ENCODE measurements around the gene TLR6. TPM values are rescaled to one million over a fixed set of nuclear protein-coding genes. Genes with fewer than 3 reads are reported as not detected.

Gene TLR6
- total RNA-seq, 1 donor from 2014 or later, result 8.3 TPM

- no peak overlapping the region for H3K27ac ChIP-seq
- no peaks in the 10 kb centered on the region for H3K36me3 ChIP-seq
- TF ChIP-seq CTCF (IDR thresholded peaks at IDR 0.05), result no peak
- no peak for TF ChIP-seq POLR2AphosphoS5 (IDR thresholded peaks at IDR 0.05; ENCODE audit: insufficient read depth in 1 of 2, low read depth in 1 of 2)
- no peak for TF ChIP-seq POLR2A (IDR thresholded peaks at IDR 0.05)
- no peaks in the 10 kb centered on the region for H3K27me3 ChIP-seq
- H3K4me3 ChIP-seq, result no peak overlapping the region
- no peak for DNase-seq (ENCODE audit: extremely low spot score in 2 of 2)
- H3K9me3 ChIP-seq, result no peaks in the 10 kb centered on the region
- no peaks in the 10 kb centered on the region for H3K4me1 ChIP-seq
- intact Hi-C loops (cut with DNase I), result no loop called here
Measured at GRCh38 chr4:38829237-38829636, 27.4 kb downstream of the TLR6 start.

GRCh38 chr4:38823766-38824165 lies 32.9 kb downstream of the TLR6 start:
- intact Hi-C loops (cut with DNase I), result no loop called here
- Histone ChIP-seq H3K9me3 (no peaks in the 10 kb centered on the region), H3K36me3 (no peaks in the 10 kb centered on the region), H3K4me1 (no peaks in the 10 kb centered on the region), H3K27ac (no peak overlapping the region), H3K27me3 (no peaks in the 10 kb centered on the region), H3K4me3 (no peak overlapping the region)
- no peak for TF ChIP-seq POLR2A (IDR thresholded peaks at IDR 0.05)
- no peak for TF ChIP-seq POLR2AphosphoS5 (IDR thresholded peaks at IDR 0.05; ENCODE audit: insufficient read depth in 1 of 2, low read depth in 1 of 2)
- no peak for TF ChIP-seq CTCF (IDR thresholded peaks at IDR 0.05)
- no peak for DNase-seq (ENCODE audit: extremely low spot score in 2 of 2)

GRCh38 chr4:38822748-38823303 lies 33.8 kb downstream of the TLR6 start:
- H3K36me3 ChIP-seq, result no peaks in the 10 kb centered on the region
- intact Hi-C loops (cut with DNase I), result no loop called here

GRCh38 chr4:38821739-38822138 lies 34.9 kb downstream of the TLR6 start:
- no peaks in the 10 kb centered on the region for H3K27me3 ChIP-seq
- DNase-seq (ENCODE audit: extremely low spot score in 2 of 2), result no peak
- TF ChIP-seq POLR2A (IDR thresholded peaks at IDR 0.05) (no peak), CTCF (IDR thresholded peaks at IDR 0.05) (no peak), POLR2AphosphoS5 (IDR thresholded peaks at IDR 0.05; ENCODE audit: insufficient read depth in 1 of 2, low read depth in 1 of 2) (no peak)
- H3K27ac ChIP-seq, result no peak overlapping the region
- intact Hi-C loops (cut with DNase I), result no loop called here
- no peaks in the 10 kb centered on the region for H3K36me3 ChIP-seq
- H3K4me1 ChIP-seq, result no peaks in the 10 kb centered on the region
- H3K4me3 ChIP-seq, result no peak overlapping the region
- H3K9me3 ChIP-seq, result no peaks in the 10 kb centered on the region

More at GRCh38 chr4:38822748-38823303, 33.8 kb downstream of the TLR6 start:
- Histone ChIP-seq H3K9me3 (no peaks in the 10 kb centered on the region), H3K27me3 (no peaks in the 10 kb centered on the region), H3K4me1 (no peaks in the 10 kb centered on the region), H3K4me3 (no peak overlapping the region), H3K27ac (no peak overlapping the region)
- TF ChIP-seq CTCF (IDR thresholded peaks at IDR 0.05), result no peak
- DNase-seq (ENCODE audit: extremely low spot score in 2 of 2), result no peak

GRCh38 chr4:38820329-38821061 lies 36.1 kb downstream of the TLR6 start:
- intact Hi-C loops (cut with DNase I), result no loop called here
- no peak for TF ChIP-seq POLR2A (IDR thresholded peaks at IDR 0.05)
- no peak for TF ChIP-seq POLR2AphosphoS5 (IDR thresholded peaks at IDR 0.05; ENCODE audit: insufficient read depth in 1 of 2, low read depth in 1 of 2)
- no peak for TF ChIP-seq CTCF (IDR thresholded peaks at IDR 0.05)
- DNase-seq (ENCODE audit: extremely low spot score in 2 of 2), result no peak
- H3K4me1 ChIP-seq, result no peaks in the 10 kb centered on the region
- H3K36me3 ChIP-seq, result no peaks in the 10 kb centered on the region
- H3K4me3 ChIP-seq, result no peak overlapping the region
- no peaks in the 10 kb centered on the region for H3K27me3 ChIP-seq
- no peaks in the 10 kb centered on the region for H3K9me3 ChIP-seq
- no peak overlapping the region for H3K27ac ChIP-seq
